LNCaP clone FGC (cell line): ENCODE data around the gene NUP153.
"Not testable (repeated sequence)": the region's sequence is repeated elsewhere in the genome, so short reads cannot be mapped to it uniquely, and the experiment has no call there.

Experiments
- DNase-seq: peaks from one replicate; pipeline ENCODE4 v3.0.0-alpha.2; 2011; ENCODE audit warnings: low read depth
- H3K4me3 ChIP-seq: 2 replicates; pipeline ENCODE4 v1.5.1; 2011; ENCODE audit warnings: mild to moderate bottlenecking, low read depth, low read length, control low read depth
- TF ChIP-seq, protein P1 (sequence below): IDR thresholded peaks from 2 replicates; pipeline ENCODE4 v1.5.1; 2012; ENCODE audit warnings: mild to moderate bottlenecking; ENCODE audit not compliant: control insufficient read depth, insufficient read depth; ENCODE audit errors: extremely low read depth

NUP153 gene

GRCh38 chr6:17596085-17596484 lies 110.6 kb downstream of the NUP153 start:
- H3K4me3 ChIP-seq: no peak overlapping the region
- no peak for DNase-seq
- TF ChIP-seq, protein P1, sequence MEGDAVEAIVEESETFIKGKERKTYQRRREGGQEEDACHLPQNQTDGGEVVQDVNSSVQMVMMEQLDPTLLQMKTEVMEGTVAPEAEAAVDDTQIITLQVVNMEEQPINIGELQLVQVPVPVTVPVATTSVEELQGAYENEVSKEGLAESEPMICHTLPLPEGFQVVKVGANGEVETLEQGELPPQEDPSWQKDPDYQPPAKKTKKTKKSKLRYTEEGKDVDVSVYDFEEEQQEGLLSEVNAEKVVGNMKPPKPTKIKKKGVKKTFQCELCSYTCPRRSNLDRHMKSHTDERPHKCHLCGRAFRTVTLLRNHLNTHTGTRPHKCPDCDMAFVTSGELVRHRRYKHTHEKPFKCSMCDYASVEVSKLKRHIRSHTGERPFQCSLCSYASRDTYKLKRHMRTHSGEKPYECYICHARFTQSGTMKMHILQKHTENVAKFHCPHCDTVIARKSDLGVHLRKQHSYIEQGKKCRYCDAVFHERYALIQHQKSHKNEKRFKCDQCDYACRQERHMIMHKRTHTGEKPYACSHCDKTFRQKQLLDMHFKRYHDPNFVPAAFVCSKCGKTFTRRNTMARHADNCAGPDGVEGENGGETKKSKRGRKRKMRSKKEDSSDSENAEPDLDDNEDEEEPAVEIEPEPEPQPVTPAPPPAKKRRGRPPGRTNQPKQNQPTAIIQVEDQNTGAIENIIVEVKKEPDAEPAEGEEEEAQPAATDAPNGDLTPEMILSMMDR: no peak

DNA sequence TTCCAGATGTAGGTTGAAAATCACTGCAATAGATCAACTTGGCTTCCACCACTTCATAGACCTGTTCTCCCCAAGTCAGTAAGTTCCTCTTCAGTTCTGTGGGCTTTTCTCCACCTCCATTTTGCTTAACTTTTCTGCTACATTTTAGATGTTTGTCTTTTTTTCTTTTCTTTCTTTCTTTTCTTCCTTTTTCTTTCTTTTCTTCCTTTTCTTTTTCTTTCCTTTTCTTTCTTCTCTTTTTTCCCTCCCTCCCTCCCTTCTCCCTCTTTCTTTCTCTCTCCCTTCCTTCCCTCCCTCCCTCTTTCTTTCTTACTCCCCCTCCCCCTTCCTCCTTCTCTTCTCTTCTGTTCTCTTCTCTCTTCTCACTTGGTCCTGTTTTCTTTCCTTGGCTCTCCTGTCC lies 113.5 kb downstream of the NUP153 start:
- H3K4me3 ChIP-seq: no peak overlapping the region
- TF ChIP-seq, protein P1: no peak
- no peak for DNase-seq

DNA sequence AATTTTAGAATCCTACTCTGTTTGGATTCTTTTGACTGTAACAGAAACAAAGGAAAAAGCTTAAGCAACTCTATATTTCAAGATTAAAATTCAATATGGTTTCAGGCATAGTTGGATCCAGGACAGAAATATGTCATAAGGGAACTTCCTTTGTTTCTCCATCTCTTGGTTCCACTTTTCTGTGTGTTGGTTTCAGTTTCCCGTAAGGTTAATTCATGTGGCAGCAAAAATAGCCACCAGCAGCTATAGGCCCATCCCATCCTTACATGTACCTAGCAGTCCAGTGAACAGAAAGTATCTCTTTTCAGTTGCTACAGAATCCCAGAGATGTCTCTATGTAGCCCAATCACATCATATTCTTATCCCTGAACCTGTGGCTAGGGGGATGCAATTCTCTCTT lies 115.4 kb downstream of the NUP153 start:
- TF ChIP-seq, protein P1: no peak
- DNase-seq: no peak
- H3K4me3 ChIP-seq: no peak overlapping the region

DNA sequence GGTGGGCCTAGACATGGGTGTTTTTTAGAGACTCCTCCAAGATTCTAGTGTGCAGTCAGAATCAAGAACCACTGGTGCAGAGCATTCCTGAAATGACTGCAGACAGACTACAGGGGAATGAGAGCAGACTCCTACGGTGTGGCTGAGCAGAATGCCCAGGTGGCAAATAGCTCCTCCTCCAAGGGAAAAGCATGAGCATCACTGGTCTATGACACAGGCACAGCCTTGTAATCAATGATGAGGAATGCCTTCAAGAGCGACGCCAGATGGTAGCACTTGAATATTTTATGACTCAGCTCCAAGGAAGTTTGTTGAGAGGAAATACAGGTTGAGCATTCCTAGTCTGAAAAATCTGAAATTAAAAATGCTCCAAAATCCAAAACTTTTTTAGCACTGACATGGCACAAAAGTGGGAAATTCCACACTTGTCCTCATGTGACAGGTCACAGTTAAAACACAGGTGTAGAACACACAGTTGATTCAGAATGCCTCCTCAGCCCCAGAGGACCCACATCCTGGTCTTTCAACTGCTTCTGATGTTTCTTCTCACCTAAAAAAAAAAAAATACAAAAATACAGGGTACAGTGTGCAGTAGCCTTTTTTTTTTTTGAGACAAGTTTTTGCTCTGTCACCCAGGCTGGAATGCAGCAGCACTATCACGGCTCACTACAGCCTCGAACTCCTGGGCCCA lies 117.2 kb downstream of the NUP153 start:
- DNase-seq: no peak

GRCh38 chr6:17588011-17588410 lies 118.7 kb downstream of the NUP153 start:
- TF ChIP-seq, protein P1: no peak

More for the DNA sequence above, 117.2 kb downstream of the NUP153 start:
- TF ChIP-seq, protein P1: peak; percentile 19; the same call in 1 of the 2 replicates
- H3K4me3 ChIP-seq: no peak overlapping the region

DNA sequence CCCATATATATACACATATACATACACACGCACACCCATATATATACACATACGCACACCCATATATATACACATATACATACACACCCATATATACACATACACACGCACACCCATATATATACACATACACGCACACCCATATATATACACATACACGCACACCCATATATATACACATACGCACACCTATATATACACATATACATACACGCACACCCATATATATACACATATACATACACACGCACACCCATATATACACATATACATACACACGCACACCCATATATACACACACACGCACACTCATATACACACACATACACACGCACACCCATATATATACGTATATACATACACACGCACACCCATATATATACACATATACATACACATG lies 120.1 kb downstream of the NUP153 start:
- H3K4me3 ChIP-seq, DNase-seq: not testable (repeated sequence)

More at GRCh38 chr6:17588011-17588410, 118.7 kb downstream of the NUP153 start:
- DNase-seq: no peak
- H3K4me3 ChIP-seq: no peak overlapping the region

GRCh38 chr6:17585766-17586490 lies 120.8 kb downstream of the NUP153 start:
- peak; percentile 71 for DNase-seq
- TF ChIP-seq, protein P1: peak; percentile 21; the same call in 1 of the 2 replicates
- no peak overlapping the region for H3K4me3 ChIP-seq
